Measurements from ENCODE around the gene KDELR3.

DNA sequence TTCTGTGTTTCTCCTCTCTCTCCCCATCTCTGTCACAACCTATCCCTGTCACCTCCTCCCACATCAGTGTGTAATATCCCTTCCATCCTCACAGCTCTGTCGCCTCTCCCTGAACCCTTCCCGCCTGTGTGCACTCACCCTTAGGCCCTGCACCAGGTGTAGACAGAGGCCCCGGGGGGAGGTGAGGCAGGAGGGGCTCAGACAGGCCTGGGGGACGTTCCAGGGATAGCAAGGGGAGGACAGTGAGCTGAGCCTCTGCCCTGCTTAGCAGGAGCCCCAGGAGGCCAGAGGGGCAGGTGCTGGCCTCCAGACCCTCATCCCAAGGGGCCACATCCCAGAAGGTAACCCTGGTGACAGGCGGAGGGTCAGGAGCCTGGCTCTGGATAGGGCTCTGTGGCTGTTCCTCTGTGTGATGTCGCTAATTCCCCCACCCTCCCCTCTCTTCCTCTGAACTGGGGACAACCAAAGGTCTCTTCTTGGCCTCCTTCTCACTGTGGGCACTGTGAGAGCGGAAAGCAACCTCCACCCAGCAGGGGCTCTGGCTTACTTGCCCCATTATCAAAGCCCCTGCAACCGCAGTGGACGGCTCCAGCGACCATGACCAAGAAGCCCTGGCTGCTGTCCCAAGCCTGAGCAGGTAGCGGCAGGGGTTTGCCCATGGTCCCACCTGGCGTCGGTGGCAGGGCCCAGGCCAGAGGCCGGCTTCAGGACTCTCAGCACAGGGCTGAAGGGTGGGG is 48.6 kb upstream of the KDELR3 start:
- TF ChIP-seq, protein P1, sequence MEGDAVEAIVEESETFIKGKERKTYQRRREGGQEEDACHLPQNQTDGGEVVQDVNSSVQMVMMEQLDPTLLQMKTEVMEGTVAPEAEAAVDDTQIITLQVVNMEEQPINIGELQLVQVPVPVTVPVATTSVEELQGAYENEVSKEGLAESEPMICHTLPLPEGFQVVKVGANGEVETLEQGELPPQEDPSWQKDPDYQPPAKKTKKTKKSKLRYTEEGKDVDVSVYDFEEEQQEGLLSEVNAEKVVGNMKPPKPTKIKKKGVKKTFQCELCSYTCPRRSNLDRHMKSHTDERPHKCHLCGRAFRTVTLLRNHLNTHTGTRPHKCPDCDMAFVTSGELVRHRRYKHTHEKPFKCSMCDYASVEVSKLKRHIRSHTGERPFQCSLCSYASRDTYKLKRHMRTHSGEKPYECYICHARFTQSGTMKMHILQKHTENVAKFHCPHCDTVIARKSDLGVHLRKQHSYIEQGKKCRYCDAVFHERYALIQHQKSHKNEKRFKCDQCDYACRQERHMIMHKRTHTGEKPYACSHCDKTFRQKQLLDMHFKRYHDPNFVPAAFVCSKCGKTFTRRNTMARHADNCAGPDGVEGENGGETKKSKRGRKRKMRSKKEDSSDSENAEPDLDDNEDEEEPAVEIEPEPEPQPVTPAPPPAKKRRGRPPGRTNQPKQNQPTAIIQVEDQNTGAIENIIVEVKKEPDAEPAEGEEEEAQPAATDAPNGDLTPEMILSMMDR (IDR thresholded peaks at IDR 0.05) = no peak
- no peak for TF ChIP-seq POLR2A (IDR thresholded peaks at IDR 0.05)
- no peak for TF ChIP-seq POLR2AphosphoS5 (IDR thresholded peaks at IDR 0.05)

All from breast epithelium (tissue), 3 donors.